NCI-H1694 (cell line): ENCODE data around the gene TBC1D16.
A peak's percentile ranks its signal among the peaks of the same experiment; 100 is the strongest.
"Not testable (repeated sequence)": the region's sequence is repeated elsewhere in the genome, so short reads cannot be mapped to it uniquely, and the experiment has no call there.

ENCODE experiments used
- DNase-seq: peaks from one replicate; lab custom pipeline; 2025; lab: John Stamatoyannopoulos, UW

TBC1D16 gene

GRCh38 chr17:79971651-79972050 lies 64.0 kb downstream of the TBC1D16 start:
- no peak for DNase-seq

DNA sequence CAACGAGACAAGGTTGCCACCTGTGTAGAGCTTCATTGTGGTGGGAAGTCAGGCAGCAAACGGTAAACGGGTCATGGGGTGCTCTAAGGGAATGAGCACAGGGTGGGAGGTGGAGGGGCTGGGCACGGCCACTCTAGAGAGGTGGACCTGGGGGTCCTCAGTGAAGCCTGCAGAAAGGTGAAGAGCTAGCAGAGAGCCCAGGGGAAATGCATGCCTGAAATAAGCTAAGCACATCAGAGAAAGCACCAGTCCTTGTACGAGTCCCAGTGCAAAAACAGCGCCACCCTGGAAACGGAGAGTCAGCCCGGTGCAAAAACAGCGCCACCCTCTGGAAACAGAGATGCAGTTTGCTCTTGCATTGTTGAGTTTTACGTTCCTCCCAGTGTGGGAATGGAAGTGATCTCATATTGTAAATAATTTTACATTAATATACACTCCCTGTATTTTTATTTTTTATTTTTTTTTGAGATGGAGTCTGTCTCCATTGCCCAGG lies 65.0 kb downstream of the TBC1D16 start:
- peak; percentile 84 for DNase-seq

GRCh38 chr17:79969906-79970305 lies 65.8 kb downstream of the TBC1D16 start:
- DNase-seq: no peak

DNA sequence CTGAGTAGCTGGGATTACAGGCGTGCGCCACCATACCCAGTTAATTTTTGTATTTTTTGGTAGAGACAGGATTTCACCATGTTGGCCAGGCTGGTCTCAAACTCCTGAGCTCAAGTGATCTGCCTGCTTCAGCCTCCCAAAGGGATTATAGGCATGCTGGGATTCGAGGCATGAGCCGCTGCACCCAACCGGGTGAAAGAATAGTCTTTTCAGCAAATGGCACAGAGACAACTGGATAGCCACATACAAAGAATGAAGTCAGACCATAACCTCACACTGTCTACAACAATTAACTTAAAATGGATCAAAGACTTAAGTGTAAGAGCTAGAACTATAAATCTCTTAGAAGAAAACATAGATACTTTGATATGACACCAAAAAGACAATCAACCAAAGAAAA lies 67.6 kb downstream of the TBC1D16 start:
- no peak for DNase-seq

GRCh38 chr17:79966681-79967080 lies 69.0 kb downstream of the TBC1D16 start:
- DNase-seq: no peak

- DNase-seq: no peak
Measured at GRCh38 chr17:79965806-79966205, 69.9 kb downstream of the TBC1D16 start.

DNA sequence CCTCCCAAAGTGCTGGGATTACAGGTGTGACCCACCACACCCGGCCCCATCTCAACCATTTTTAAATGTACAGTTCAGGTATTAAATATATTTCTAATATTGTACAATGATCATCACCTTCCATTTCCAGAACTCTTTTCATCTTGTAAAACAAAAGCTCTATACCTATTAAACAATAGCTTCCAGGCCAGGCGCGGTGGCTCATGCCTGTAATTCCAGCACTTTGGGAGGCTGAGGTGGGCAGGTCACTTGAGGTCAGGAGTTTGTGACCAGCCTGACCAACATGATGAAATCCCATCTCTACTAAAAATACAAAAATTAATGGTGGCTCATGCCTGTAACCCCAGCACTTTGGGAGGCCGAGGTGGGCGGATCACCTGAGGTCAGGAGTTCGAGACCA lies 73.2 kb downstream of the TBC1D16 start:
- not testable (repeated sequence) for DNase-seq

DNA sequence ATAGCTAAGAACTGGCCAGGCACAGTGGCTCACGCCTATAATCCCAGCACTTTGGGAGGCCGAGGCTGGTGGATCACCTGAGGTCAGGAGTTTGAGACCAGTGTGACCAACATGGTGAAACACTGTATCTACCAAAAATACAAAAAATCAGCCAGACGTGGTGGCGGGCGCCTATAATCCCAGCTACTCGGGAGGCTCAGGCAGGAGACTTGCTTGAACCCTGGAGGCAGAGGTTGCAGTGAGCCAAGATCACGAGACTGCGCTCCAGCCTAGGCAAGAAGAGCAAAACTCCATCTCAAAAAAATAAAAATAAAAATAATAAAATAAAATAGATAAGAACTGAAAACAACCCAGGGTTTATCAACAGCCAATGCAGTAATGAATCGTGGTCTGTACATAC lies 74.1 kb downstream of the TBC1D16 start:
- not testable (repeated sequence) for DNase-seq

DNA sequence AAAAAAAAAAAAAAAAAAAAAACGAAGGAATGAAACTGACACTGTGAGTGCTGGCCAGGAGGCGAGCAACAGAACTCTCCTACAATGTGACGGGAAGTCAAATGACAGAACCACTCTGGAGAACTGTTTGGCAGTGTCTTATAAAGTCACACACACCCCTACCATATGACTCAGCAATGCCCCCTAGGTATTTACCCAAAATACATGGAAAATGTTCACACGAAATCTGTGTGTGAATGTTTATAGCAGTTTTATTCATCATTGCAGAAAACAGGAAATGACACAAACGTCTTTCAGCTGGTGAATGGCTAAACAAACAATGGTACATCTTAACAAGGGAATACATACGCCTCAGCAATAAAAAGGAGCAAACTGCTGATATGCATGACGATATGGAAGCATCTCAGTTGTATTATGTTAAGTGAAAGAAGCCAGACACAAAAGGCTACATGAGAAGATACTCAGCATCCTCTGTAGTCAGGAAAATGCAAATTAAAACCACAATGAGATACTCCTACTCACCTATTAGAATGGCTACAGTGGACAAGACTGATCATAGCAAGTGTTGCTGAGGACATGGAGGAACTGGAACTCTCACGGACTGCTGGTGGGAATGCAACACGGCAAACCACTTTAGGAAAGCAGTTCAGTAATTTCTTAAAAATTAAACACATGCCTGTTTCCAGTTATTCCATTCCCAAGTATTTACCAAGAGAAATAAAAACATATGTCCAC lies 74.7 kb downstream of the TBC1D16 start:
- no peak for DNase-seq

DNA sequence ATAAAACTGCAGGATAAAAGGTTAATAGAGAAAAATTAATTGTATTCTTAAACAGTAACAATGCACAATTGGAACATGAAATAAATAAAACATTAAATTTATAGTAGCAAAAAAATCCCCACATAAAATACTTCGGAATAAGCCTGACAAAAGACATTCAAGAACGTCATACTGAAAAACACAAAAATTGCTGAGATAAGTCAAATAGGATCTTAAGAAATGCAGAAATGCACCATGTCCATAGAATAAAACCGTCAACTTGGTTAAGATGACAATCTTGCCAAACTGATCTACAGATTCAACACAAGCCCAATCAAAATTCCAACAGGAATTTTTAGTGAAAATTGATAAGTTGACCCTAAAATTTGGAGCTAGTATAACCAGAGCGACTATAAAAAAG lies 76.6 kb downstream of the TBC1D16 start:
- no peak for DNase-seq

DNA sequence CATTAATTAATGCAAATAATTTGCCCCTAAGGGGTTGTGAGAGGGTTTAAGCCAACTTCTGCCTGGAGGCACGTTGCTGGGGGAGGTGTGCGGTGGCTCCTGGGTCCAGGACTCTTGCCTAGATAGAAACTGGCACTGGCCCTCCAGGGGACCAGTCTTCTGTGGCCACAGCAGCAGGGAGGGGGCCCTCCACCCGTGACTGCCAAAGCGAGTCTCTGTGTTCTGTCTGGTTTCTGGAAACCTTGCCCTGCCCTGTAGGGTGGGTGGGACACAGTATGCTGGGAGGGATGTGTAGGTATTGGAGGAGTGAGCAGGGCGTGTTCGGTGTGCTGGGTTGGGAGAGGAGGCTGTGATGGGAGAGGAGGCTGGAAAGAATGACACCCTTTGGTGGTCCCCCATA lies 78.8 kb downstream of the TBC1D16 start:
- DNase-seq: no peak

DNA sequence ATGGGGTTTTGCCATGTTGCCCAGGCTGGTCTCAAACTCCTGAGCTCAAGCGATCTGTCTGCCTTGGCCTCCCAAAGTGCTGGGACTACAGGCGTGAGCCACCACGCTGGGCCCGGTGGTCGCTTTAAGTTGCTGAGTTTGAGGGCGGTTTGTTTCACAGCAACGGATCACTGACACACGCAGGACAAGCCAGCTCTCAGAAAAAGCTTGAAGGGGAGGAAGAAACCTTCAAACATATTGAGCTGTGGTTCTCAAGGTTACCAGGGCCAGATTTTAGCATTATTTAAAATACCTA lies 79.3 kb downstream of the TBC1D16 start:
- DNase-seq: not testable (repeated sequence)

GRCh38 chr17:79955691-79956440 lies 79.8 kb downstream of the TBC1D16 start:
- DNase-seq: no peak

GRCh38 chr17:79955167-79955549 lies 80.5 kb downstream of the TBC1D16 start:
- DNase-seq: no peak

- DNase-seq: no peak
Measured at GRCh38 chr17:79954281-79955166, 81.1 kb downstream of the TBC1D16 start.

- DNase-seq: no peak
Measured at GRCh38 chr17:79953335-79953734, 82.3 kb downstream of the TBC1D16 start.

DNA sequence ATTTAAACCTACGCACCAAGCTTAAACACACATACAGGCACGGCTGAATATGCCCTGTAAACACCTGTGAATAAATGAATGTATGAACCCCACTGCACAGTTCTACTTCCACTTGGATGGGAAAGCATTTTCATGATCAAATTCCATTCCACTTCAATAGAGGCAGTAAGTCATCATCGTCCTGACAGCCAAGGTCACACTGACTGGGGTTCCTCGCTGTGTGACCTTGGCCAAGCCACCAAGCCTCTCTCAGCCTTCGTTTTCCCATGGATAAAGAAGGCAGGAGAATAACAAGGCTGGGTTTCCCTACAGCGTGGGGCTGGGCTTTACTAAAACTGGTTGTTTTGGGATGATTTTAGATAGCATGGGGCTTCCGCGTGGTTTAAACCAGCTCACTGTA lies 82.8 kb downstream of the TBC1D16 start:
- DNase-seq: no peak

GRCh38 chr17:79952265-79952877 lies 83.3 kb downstream of the TBC1D16 start:
- no peak for DNase-seq

GRCh38 chr17:79951361-79952264 lies 84.1 kb downstream of the TBC1D16 start:
- no peak for DNase-seq

- no peak for DNase-seq
Measured at GRCh38 chr17:79950751-79951150, 84.9 kb downstream of the TBC1D16 start.

DNA sequence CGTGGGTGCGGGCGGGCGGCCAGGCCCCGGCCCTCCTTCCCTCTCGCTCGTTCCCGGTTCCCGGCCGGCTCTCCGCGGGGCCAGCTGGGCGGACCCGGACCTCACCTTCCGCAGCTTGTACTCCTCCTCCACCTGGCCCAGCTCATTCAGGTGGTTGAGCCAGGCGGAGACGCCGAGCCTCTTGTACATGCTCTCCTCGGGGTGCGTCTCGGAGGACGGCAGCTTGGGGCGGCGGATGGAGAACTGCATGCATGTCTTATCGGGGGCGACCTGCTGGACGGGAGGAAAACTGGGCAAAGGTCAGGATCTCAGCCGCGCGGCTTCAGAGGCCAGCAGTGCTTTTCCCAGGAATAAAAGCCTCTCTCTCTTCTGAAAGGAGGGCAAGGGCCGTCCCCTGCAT lies 85.4 kb downstream of the TBC1D16 start:
- DNase-seq: no peak
